Measurements from ENCODE around the gene EML3. TPM values are rescaled to one million over a fixed set of nuclear protein-coding genes. Genes with fewer than 3 reads are reported as not detected.

EML3 gene
- total RNA-seq, 1 donor from 2014 or later = 83.2 TPM

- DNase-seq (ENCODE audit: extremely low read depth, low read depth, low spot score) = no peak
Measured at GRCh38 chr11:62553839-62554361, 58.7 kb downstream of the EML3 start.

GRCh38 chr11:62553080-62553838 lies 59.3 kb downstream of the EML3 start:
- DNase-seq (ENCODE audit: extremely low read depth, low read depth, low spot score) = peak; percentile 91

GRCh38 chr11:62552485-62553079 lies 60.0 kb downstream of the EML3 start:
- DNase-seq (ENCODE audit: extremely low read depth, low read depth, low spot score) = no peak

Other genes starting within 250 kb of the EML3 start
- not detected in 2 replicates for gene SCGB1A1, start 193.7 kb downstream of the EML3 start, total RNA-seq
- gene AHNAK, start 66.0 kb downstream of the EML3 start, total RNA-seq = 562 and 666 TPM in 2 replicates
- gene EEF1G, start 38.9 kb downstream of the EML3 start, total RNA-seq = 1,186 and 1,947 TPM in 2 replicates
- gene TUT1, start 21.3 kb downstream of the EML3 start, total RNA-seq = 12.8 and 16.8 TPM in 2 replicates
- gene MTA2, start 10.9 kb downstream of the EML3 start, total RNA-seq = 143 and 154 TPM in 2 replicates
- gene ROM1, start 482 bp upstream of the EML3 start, total RNA-seq = 1.4 and 2.3 TPM in 2 replicates
- gene B3GAT3, start 9.2 kb upstream of the EML3 start, total RNA-seq = 38.3 and 42.5 TPM in 2 replicates
- gene GANAB, start 33.8 kb upstream of the EML3 start, total RNA-seq = 295 and 372 TPM in 2 replicates
- 29.0 and 29.5 TPM in 2 replicates for gene INTS5, start 40.5 kb upstream of the EML3 start, total RNA-seq
- gene C11orf98, start 52.4 kb upstream of the EML3 start, total RNA-seq = 49.7 and 56.8 TPM in 2 replicates
- gene CSKMT, start 52.5 kb upstream of the EML3 start, total RNA-seq = 2.4 and 2.5 TPM in 2 replicates
- gene UQCC3, start 58.9 kb upstream of the EML3 start, total RNA-seq = 7.8 and 9.9 TPM in 2 replicates
- 2.1 and 7.1 TPM in 2 replicates for gene LBHD1, start 59.5 kb upstream of the EML3 start, total RNA-seq
- gene UBXN1, start 66.3 kb upstream of the EML3 start, total RNA-seq = 134 and 162 TPM in 2 replicates
- not detected in 2 replicates for gene LRRN4CL, start 76.8 kb upstream of the EML3 start, total RNA-seq
- 34.8 and 36.4 TPM in 2 replicates for gene BSCL2, start 94.6 kb upstream of the EML3 start, total RNA-seq
- gene GNG3, start 94.9 kb upstream of the EML3 start, total RNA-seq = not detected in 2 replicates
- gene HNRNPUL2, start 114.7 kb upstream of the EML3 start, total RNA-seq = 13.2 and 23.6 TPM in 2 replicates
- gene TTC9C, start 115.7 kb upstream of the EML3 start, total RNA-seq = 34.9 and 35.2 TPM in 2 replicates
- 7.2 and 12.6 TPM in 2 replicates for gene ZBTB3, start 141.4 kb upstream of the EML3 start, total RNA-seq
- 75.5 and 88.6 TPM in 2 replicates for gene POLR2G, start 148.8 kb upstream of the EML3 start, total RNA-seq
- gene TAF6L, start 158.6 kb upstream of the EML3 start, total RNA-seq = 20.6 and 21.8 TPM in 2 replicates
- 63.9 and 65.4 TPM in 2 replicates for gene TMEM179B, start 174.6 kb upstream of the EML3 start, total RNA-seq
- gene TMEM223, start 179.2 kb upstream of the EML3 start, total RNA-seq = 16.8 and 23.2 TPM in 2 replicates
- gene NXF1, start 192.7 kb upstream of the EML3 start, total RNA-seq = 38.1 and 63.2 TPM in 2 replicates
- gene STX5, start 219.3 kb upstream of the EML3 start, total RNA-seq = 36.7 and 37.1 TPM in 2 replicates
- not detected in 2 replicates for gene TEX54, start 220.1 kb upstream of the EML3 start, total RNA-seq
- 32.3 and 37.5 TPM in 2 replicates for gene WDR74, start 226.8 kb upstream of the EML3 start, total RNA-seq

Measured in glomerular endothelial cell (primary cell).